ENCODE measurements around the gene MAP3K14. TPM values are rescaled to one million over a fixed set of nuclear protein-coding genes. Genes with fewer than 3 reads are reported as not detected.

The MAP3K14 gene
- total RNA-seq, 1 donor from 2014 or later = 0.34 TPM

GRCh38 chr17:45357364-45357997 lies 40.7 kb upstream of the MAP3K14 start:
- H3K4me1 Mint-ChIP-seq = peaks cover 2% of the 10 kb centered on the region
- H3K4me3 Mint-ChIP-seq = no peak overlapping the region
- Histone ChIP-seq H2AFZ (replicated peaks) (no peak overlapping the region), H3K79me2 (ENCODE audit: low read depth) (no peaks in the 10 kb centered on the region), H3F3A (ENCODE audit: low read depth) (no peaks in the 10 kb centered on the region), H3K9ac (no peak overlapping the region), H4K20me1 (ENCODE audit: low read depth) (no peaks in the 10 kb centered on the region), H3K27me3 (no peaks in the 10 kb centered on the region), H3K4me3 (no peak overlapping the region), H3K27ac (no peak overlapping the region), H3K4me2 (no peak overlapping the region), H3K4me1 (no peaks in the 10 kb centered on the region), H3K36me3 (no peaks in the 10 kb centered on the region), H3K9me3 (ENCODE audit: low read depth) (no peaks in the 10 kb centered on the region)
- H3K9me3 Mint-ChIP-seq = peaks cover 7% of the 10 kb centered on the region
- no peak for DNase-seq (ENCODE audit: low spot score)
- no peak for TF ChIP-seq CTCF (IDR thresholded peaks at IDR 0.05)
- no peak for TF ChIP-seq EZH2 (IDR thresholded peaks at IDR 0.05)
- no peak for TF ChIP-seq EZH2phosphoT487 (IDR thresholded peaks at IDR 0.05)
- H3K27ac Mint-ChIP-seq = no peak overlapping the region
- H3K36me3 Mint-ChIP-seq = peaks cover 2% of the 10 kb centered on the region
- H3K27me3 Mint-ChIP-seq (ENCODE audit: insufficient read depth, low read depth) = peaks cover 2% of the 10 kb centered on the region

GRCh38 chr17:45355087-45355486 lies 38.3 kb upstream of the MAP3K14 start:
- DNase-seq (ENCODE audit: low spot score) = no peak
- no peak for TF ChIP-seq EZH2phosphoT487 (IDR thresholded peaks at IDR 0.05)
- TF ChIP-seq CTCF (IDR thresholded peaks at IDR 0.05) = no peak
- no peak for TF ChIP-seq EZH2 (IDR thresholded peaks at IDR 0.05)
- H3K27me3 ChIP-seq = no peaks in the 10 kb centered on the region
- H3K9me3 ChIP-seq (ENCODE audit: low read depth) = no peaks in the 10 kb centered on the region
- no peak overlapping the region for H3K27ac Mint-ChIP-seq
- no peak overlapping the region for H2AFZ ChIP-seq (replicated peaks)
- peaks cover 2% of the 10 kb centered on the region for H3K4me1 Mint-ChIP-seq
- H3K4me3 Mint-ChIP-seq = no peak overlapping the region
- no peaks in the 10 kb centered on the region for H3K79me2 ChIP-seq (ENCODE audit: low read depth)
- H3K9ac ChIP-seq = no peak overlapping the region
- H4K20me1 ChIP-seq (ENCODE audit: low read depth) = no peaks in the 10 kb centered on the region
- no peaks in the 10 kb centered on the region for H3K36me3 ChIP-seq
- peaks cover 2% of the 10 kb centered on the region for H3K27me3 Mint-ChIP-seq (ENCODE audit: insufficient read depth, low read depth)
- no peak overlapping the region for H3K4me2 ChIP-seq
- no peaks in the 10 kb centered on the region for H3K4me1 ChIP-seq
- peaks cover 2% of the 10 kb centered on the region for H3K36me3 Mint-ChIP-seq
- H3K9me3 Mint-ChIP-seq = peaks cover 7% of the 10 kb centered on the region
- no peak overlapping the region for H3K27ac ChIP-seq
- no peak overlapping the region for H3K4me3 ChIP-seq
- H3F3A ChIP-seq (ENCODE audit: low read depth) = no peaks in the 10 kb centered on the region

- Mint-ChIP-seq H3K9me3 (peaks cover 7% of the 10 kb centered on the region), H3K4me1 (peaks cover 2% of the 10 kb centered on the region), H3K27me3 (ENCODE audit: insufficient read depth, low read depth) (peaks cover 2% of the 10 kb centered on the region), H3K36me3 (peaks cover 2% of the 10 kb centered on the region), H3K4me3 (peak overlapping the region; percentile 67), H3K27ac (no peak overlapping the region)
- H3K36me3 ChIP-seq = no peaks in the 10 kb centered on the region
- no peaks in the 10 kb centered on the region for H4K20me1 ChIP-seq (ENCODE audit: low read depth)
- no peaks in the 10 kb centered on the region for H3K9me3 ChIP-seq (ENCODE audit: low read depth)
- no peaks in the 10 kb centered on the region for H3K4me1 ChIP-seq
- DNase-seq (ENCODE audit: low spot score) = no peak
- TF ChIP-seq CTCF (IDR thresholded peaks at IDR 0.05) (no peak), EZH2phosphoT487 (IDR thresholded peaks at IDR 0.05) (no peak), EZH2 (IDR thresholded peaks at IDR 0.05) (no peak)
- no peak overlapping the region for H3K4me3 ChIP-seq
- H3K4me2 ChIP-seq = no peak overlapping the region
- H3K79me2 ChIP-seq (ENCODE audit: low read depth) = no peaks in the 10 kb centered on the region
- no peak overlapping the region for H2AFZ ChIP-seq (replicated peaks)
- no peak overlapping the region for H3K27ac ChIP-seq
- H3K9ac ChIP-seq = no peak overlapping the region
- no peaks in the 10 kb centered on the region for H3F3A ChIP-seq (ENCODE audit: low read depth)
- H3K27me3 ChIP-seq = no peaks in the 10 kb centered on the region
Observed at GRCh38 chr17:45353043-45353442, 36.2 kb upstream of the MAP3K14 start.

Data from neural progenitor cell (in vitro differentiated cells).